Esophagus muscularis mucosa (tissue), 4 donors: ENCODE data around the gene FLT4. TPM values are rescaled to one million over a fixed set of nuclear protein-coding genes. Genes with fewer than 3 reads are reported as not detected.
"Not testable (repeated sequence)": the region's sequence is repeated elsewhere in the genome, so short reads cannot be mapped to it uniquely, and the experiment has no call there.

Source experiments
- DNase-seq: peaks from one replicate; pipeline ENCODE4 v3.0.0-alpha.2; 2017; ENCODE audit errors: extremely low spot score
- H3K27ac ChIP-seq, 4 donors: fragments of 200-600 bp; sonication (generic); replicated peaks in 1 of 4; 1 replicate in 3 of 4; 2 replicates in 1 of 4; pipeline ENCODE4 v1.5.1; 2016 to 2019; ENCODE audit warnings: mild to moderate bottlenecking in 1 of 4
- H3K27me3 ChIP-seq, 4 donors: fragments of 200-600 bp; sonication (generic); one replicate each; pipeline versions ENCODE4 v1.5.1 to v1.6.0; 2016 to 2019
- H3K36me3 ChIP-seq, 4 donors: fragments of 200-600 bp; sonication (generic); one replicate each; pipeline ENCODE4 v1.5.1; 2016 to 2019
- H3K4me1 ChIP-seq, 4 donors: fragments of 200-600 bp; sonication (generic); one replicate each; pipeline ENCODE4 v1.5.1; 2016 to 2019
- H3K4me3 ChIP-seq, 4 donors: fragments of 200-600 bp; sonication (generic); 1 replicate in 2 of 4; 2 replicates in 2 of 4; pipeline ENCODE4 v1.5.1; 2016 to 2019; ENCODE audit warnings: mild to moderate bottlenecking in 4 of 4, moderate library complexity in 1 of 4
- H3K9me3 ChIP-seq, 4 donors: fragments of 200-600 bp; sonication (generic); 1 replicate in 3 of 4; 2 replicates in 1 of 4; pipeline ENCODE4 v1.5.1; 2016 to 2019
- CTCF ChIP-seq, 3 experiments: fragments of 200-600 bp in 2 of 3; fragments of 450-650 bp in 1 of 3; sonication (generic) in 2 of 3; IDR thresholded peaks; one replicate each; pipeline ENCODE4 v1.5.1; 2017 to 2019; ENCODE audit warnings: antibody characterized with exemption in 3 of 3, mild to moderate bottlenecking in 2 of 3, moderate library complexity in 1 of 3
- EP300 ChIP-seq: sonication (generic); formaldehyde crosslinking; IDR thresholded peaks from one replicate; pipeline ENCODE4 v1.6.1; 2017; ENCODE audit warnings: antibody characterized with exemption
- POLR2A ChIP-seq: fragments of 450-650 bp; IDR thresholded peaks from one replicate; pipeline ENCODE4 v1.6.1; 2017; ENCODE audit warnings: antibody characterized with exemption, moderate library complexity, mild to moderate bottlenecking, low read depth
- POLR2AphosphoS5 ChIP-seq, 2 donors: sonication (generic); formaldehyde crosslinking; IDR thresholded peaks; one replicate each; pipeline ENCODE4 v1.6.1; 2017; ENCODE audit warnings: antibody characterized with exemption in 2 of 2
- WGBS: methylation state at CpG from one replicate; pipeline ENCODE4 v1.1.5; 2018; 5-methylcytosine and 5-hydroxymethylcytosine counted together
- intact Hi-C: fragments of 100-400 bp; cut with DNase I; formaldehyde crosslinking; loops from one replicate; pipeline ENCODE4 v1.15.1; 2023
- total RNA-seq, 4 donors: library from RNA; depleted of rRNA; stranded (reverse); fragments of >200 nt; gene quantifications; one replicate each; pipeline versions ENCODE4 v1.1.0 to v1.2.1, GENCODE V29; 2016

FLT4 gene
- total RNA-seq, 4 donors from 2014 or later, result 10.4 to 15.6 (median 11.8) TPM

- Histone ChIP-seq H3K27me3 (peaks cover 0 to 46% (median 0%) of the 10 kb centered on the region in 4 donors), H3K4me1 (no peaks in the 10 kb centered on the region), H3K4me3 (no peak overlapping the region), H3K27ac (no peak overlapping the region), H3K36me3 (no peaks in the 10 kb centered on the region), H3K9me3 (peaks cover 0 to 8% (median 1%) of the 10 kb centered on the region in 4 donors)
- 78% methylated on average over 6 of the region's 6 CpGs for WGBS
- intact Hi-C loops, result no loop called here
- TF ChIP-seq POLR2A (no peak), POLR2AphosphoS5 (IDR thresholded peaks at IDR 0.05) (no peak), EP300 (no peak), CTCF (IDR thresholded peaks at IDR 0.05) (no peak)
- peak; percentile 68 for DNase-seq
Measured at GRCh38 chr5:180690562-180690961, 41.2 kb upstream of the FLT4 start.

- WGBS, result 46% methylated on average over 7 of the region's 7 CpGs
- Histone ChIP-seq H3K4me1 (no peaks in the 10 kb centered on the region), H3K36me3 (no peaks in the 10 kb centered on the region), H3K27me3 (peaks cover 0 to 48% (median 0%) of the 10 kb centered on the region in 4 donors), H3K4me3 (no peak overlapping the region), H3K9me3 (peaks cover 0 to under 1% (median 0%) of the 10 kb centered on the region in 4 donors), H3K27ac (no peak overlapping the region)
- peak; percentile 72 for DNase-seq
- no peak for TF ChIP-seq POLR2AphosphoS5 (IDR thresholded peaks at IDR 0.05)
- TF ChIP-seq EP300, result no peak
- TF ChIP-seq CTCF (IDR thresholded peaks at IDR 0.05), result no peak
- TF ChIP-seq POLR2A, result no peak
- intact Hi-C loops, result no loop called here
Measured at GRCh38 chr5:180689775-180690174, 40.4 kb upstream of the FLT4 start.

- Histone ChIP-seq H3K4me1 (no peaks in the 10 kb centered on the region), H3K36me3 (no peaks in the 10 kb centered on the region), H3K9me3 (no peaks in the 10 kb centered on the region), H3K4me3 (no peak overlapping the region), H3K27me3 (peaks cover 0 to 54% (median 0%) of the 10 kb centered on the region in 4 donors), H3K27ac (no peak overlapping the region)
- 58% methylated on average over 13 of the region's 13 CpGs for WGBS
- no peak for TF ChIP-seq POLR2A
- no peak for TF ChIP-seq POLR2AphosphoS5 (IDR thresholded peaks at IDR 0.05)
- no peak for TF ChIP-seq EP300
- no peak for TF ChIP-seq CTCF (IDR thresholded peaks at IDR 0.05)
- intact Hi-C loops, result no loop called here
- peak; percentile 53 for DNase-seq
Measured at GRCh38 chr5:180689071-180689694, 39.8 kb upstream of the FLT4 start.

- no peaks in the 10 kb centered on the region for H3K9me3 ChIP-seq
- no peak overlapping the region for H3K27ac ChIP-seq
- TF ChIP-seq POLR2A (no peak), POLR2AphosphoS5 (IDR thresholded peaks at IDR 0.05) (no peak), CTCF (IDR thresholded peaks at IDR 0.05) (no peak), EP300 (no peak)
- H3K4me3 ChIP-seq, result no peak overlapping the region
- peaks cover 0 to 61% (median 0%) of the 10 kb centered on the region in 4 donors for H3K27me3 ChIP-seq
- intact Hi-C loops, result no loop called here
- no peaks in the 10 kb centered on the region for H3K4me1 ChIP-seq
- DNase-seq, result no peak
- 60% methylated on average over 8 of the region's 8 CpGs for WGBS
- no peaks in the 10 kb centered on the region for H3K36me3 ChIP-seq
Measured at GRCh38 chr5:180688330-180689070, 39.1 kb upstream of the FLT4 start.

GRCh38 chr5:180686799-180687198, 37.4 kb upstream of the FLT4 start:
- H3K36me3 ChIP-seq, H3K4me3 ChIP-seq, H3K4me1 ChIP-seq, intact Hi-C loops, H3K9me3 ChIP-seq, H3K27ac ChIP-seq: not testable (repeated sequence)
- peak; percentile 53 for DNase-seq
- H3K27me3 ChIP-seq, result peaks cover 0 to 70% (median 0%) of the 10 kb centered on the region in 4 donors
- WGBS, result 63% methylated on average over 12 of the region's 12 CpGs
